GM13976 (cell line): ENCODE results near the gene DTX3.

ENCODE experiments used
- DNase-seq: peaks from one replicate; pipeline ENCODE4 v3.0.0; 2012; ENCODE audit warnings: low spot score
- CTCF ChIP-seq: IDR thresholded peaks from 2 replicates; pipeline ENCODE4 v1.5.1; 2012; ENCODE audit warnings: borderline replicate concordance, mild to moderate bottlenecking; ENCODE audit not compliant: insufficient read depth; ENCODE audit errors: extremely low read depth, missing control alignments, control extremely low read depth
- in situ Hi-C: fragments of 300-500 bp; cut with MboI; formaldehyde crosslinking; loops from one replicate; pipeline ENCODE4 v1.12.0; 2022; ENCODE audit warnings: low sequenced_read_pairs, mixed read lengths, inconsistent platforms; ENCODE audit not compliant: unreplicated experiment

The DTX3 gene

GRCh38 chr12:57610554-57611107 is 6.0 kb downstream of the DTX3 start:
- peak; percentile 51 for DNase-seq
- no peak for TF ChIP-seq CTCF
- in situ Hi-C loops: no loop called here

- in situ Hi-C loops: no loop called here
- peak; percentile 90 for DNase-seq
Observed at GRCh38 chr12:57611108-57611826, 6.6 kb downstream of the DTX3 start, which contains the start of gene ARHGEF25. ARHGEF25 (plus strand) TSS chr12:57611435; CDS start chr12:57611895, 460 bp downstream.

GRCh38 chr12:57611827-57612710 is 7.4 kb downstream of the DTX3 start:
- DNase-seq: peak; percentile 22
- no peak for TF ChIP-seq CTCF
- in situ Hi-C loops: no loop called here

More at GRCh38 chr12:57611108-57611826, 6.6 kb downstream of the DTX3 start, which contains the start of gene ARHGEF25:
- no peak for TF ChIP-seq CTCF

GRCh38 chr12:57612711-57613426 is 8.2 kb downstream of the DTX3 start:
- no peak for TF ChIP-seq CTCF
- peak; percentile 23 for DNase-seq
- in situ Hi-C loops: no loop called here

- in situ Hi-C loops: no loop called here
- DNase-seq: peak; percentile 20
- no peak for TF ChIP-seq CTCF
Observed at GRCh38 chr12:57613427-57614109, 8.9 kb downstream of the DTX3 start.
